Measurements from ENCODE around the gene GNG12. TPM values are rescaled to one million over a fixed set of nuclear protein-coding genes. Genes with fewer than 3 reads are reported as not detected.
A peak's percentile ranks its signal among the peaks of the same experiment; 100 is the strongest.

The GNG12 gene
- total and polyA plus RNA-seq, 7 donors = 41.9 to 116 (median 47.8) TPM

- intact Hi-C loops (cut with DNase I) = loop anchor here (2.0 to 10.0 kb wide), 8 partner anchors 62 to 761 kb away; partner anchors contain the start of genes DNAI4, GNG12 and MIER1
Measured at GRCh38 chr1:67685558-67686266, 147.6 kb downstream of the GNG12 start.

GRCh38 chr1:67685067-67685557 is 148.2 kb downstream of the GNG12 start, which contains the start of gene GADD45A:
TSS of gene GADD45A (plus strand) at chr1:67685201. CDS start at chr1:67685495, 294 bp downstream.
- peak within 1 kb of the TSS; percentile 90 to 98 (median 94) for H3K27ac ChIP-seq
- H3K27me3 ChIP-seq = no peaks in the 10 kb centered on the region
- peak; percentile 99 for DNase-seq
- intact Hi-C loops (cut with DNase I) = loop anchor here (2.0 to 10.0 kb wide), 7 partner anchors 62 to 760 kb away; partner anchors contain the start of genes DNAI4 and MIER1
- peak within 1 kb of the TSS; percentile 68 to 87 (median 76) for H3K4me3 ChIP-seq
- H3K36me3 ChIP-seq = peaks cover 0 to 5% (median 0%) of the 10 kb centered on the region in 4 donors
- 0% methylated on average over 39 of the region's 39 CpGs for WGBS, 2 donors
- H3K4me1 ChIP-seq = peaks cover 0 to 36% (median 15%) of the 10 kb centered on the region in 4 donors
- H3K9me3 ChIP-seq = no peaks in the 10 kb centered on the region
- TF ChIP-seq EP300 (IDR thresholded peaks at IDR 0.05) = no peak
- TF ChIP-seq POLR2AphosphoS5 (IDR thresholded peaks at IDR 0.05) = peak; percentile 97 to 100 (median 98)
- no peak for TF ChIP-seq CTCF (IDR thresholded peaks at IDR 0.05)
- peak; percentile 87 to 96 for TF ChIP-seq POLR2A (IDR thresholded peaks at IDR 0.05)

More at GRCh38 chr1:67685558-67686266, 147.6 kb downstream of the GNG12 start:
- Histone ChIP-seq H3K27me3 (no peaks in the 10 kb centered on the region), H3K36me3 (peaks cover 0 to 5% (median 0%) of the 10 kb centered on the region in 4 donors), H3K9me3 (no peaks in the 10 kb centered on the region), H3K4me3 (peak overlapping the region; percentile 68 to 87 (median 76)), H3K27ac (peak overlapping the region; percentile 90 to 98 (median 94)), H3K4me1 (peaks cover 0 to 36% (median 15%) of the 10 kb centered on the region in 4 donors)
- peak; percentile 79 for DNase-seq
- TF ChIP-seq POLR2A (IDR thresholded peaks at IDR 0.05) (no peak), CTCF (IDR thresholded peaks at IDR 0.05) (no peak), EP300 (IDR thresholded peaks at IDR 0.05) (no peak), POLR2AphosphoS5 (IDR thresholded peaks at IDR 0.05) (no peak)
- 1% methylated on average over 65 of the region's 65 CpGs for WGBS, 2 donors

- no peak for DNase-seq
- Histone ChIP-seq H3K4me3 (peak overlapping the region in 3 of 4 donors; percentile 74 to 87 (median 78)), H3K27ac (peak overlapping the region; percentile 90 to 98 (median 94))
Measured at GRCh38 chr1:67684526-67685066, 148.7 kb downstream of the GNG12 start.

More at GRCh38 chr1:67684526-67685066, 148.7 kb downstream of the GNG12 start:
- intact Hi-C loops (cut with DNase I) = loop anchor here (2.0 to 10.0 kb wide), 8 partner anchors 63 to 760 kb away; partner anchors contain the start of genes DNAI4 and MIER1
- Histone ChIP-seq H3K36me3 (peaks cover 0 to 5% (median 0%) of the 10 kb centered on the region in 4 donors), H3K9me3 (no peaks in the 10 kb centered on the region), H3K4me1 (peaks cover 0 to 36% (median 15%) of the 10 kb centered on the region in 4 donors), H3K27me3 (no peaks in the 10 kb centered on the region)
- TF ChIP-seq POLR2A (IDR thresholded peaks at IDR 0.05) (no peak), CTCF (IDR thresholded peaks at IDR 0.05) (no peak), EP300 (IDR thresholded peaks at IDR 0.05) (no peak), POLR2AphosphoS5 (IDR thresholded peaks at IDR 0.05) (no peak)
- 1% methylated on average over 20 of the region's 20 CpGs for WGBS, 2 donors
